Brain pericyte (primary cell): ENCODE data around the gene WSCD1.

Experiments used
- DNase-seq: peaks from one replicate; pipeline ENCODE4 v3.0.0-alpha.2; 2012; ENCODE audit warnings: low read depth, low spot score

Gene WSCD1

DNA sequence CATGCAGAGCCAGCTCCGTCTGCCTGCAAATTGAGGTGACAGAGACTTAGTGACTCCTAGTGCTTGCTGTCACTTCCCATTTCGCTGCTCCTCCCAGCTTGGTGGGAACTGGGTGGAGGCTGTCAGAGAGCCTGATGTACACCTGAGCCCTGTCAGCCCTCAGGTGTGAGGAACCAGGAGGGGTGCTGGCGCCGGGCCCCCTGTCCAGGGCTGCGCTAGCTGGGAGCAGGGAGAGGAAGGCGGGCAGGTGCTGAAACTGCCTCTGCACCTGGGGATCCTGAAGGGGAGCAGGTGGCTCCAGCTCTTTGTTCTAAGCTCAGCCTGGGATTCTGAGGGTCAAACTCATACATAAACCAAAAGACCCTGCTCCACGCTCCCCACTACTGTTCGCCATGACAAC lies 10.8 kb upstream of the WSCD1 start:
- no peak for DNase-seq

DNA sequence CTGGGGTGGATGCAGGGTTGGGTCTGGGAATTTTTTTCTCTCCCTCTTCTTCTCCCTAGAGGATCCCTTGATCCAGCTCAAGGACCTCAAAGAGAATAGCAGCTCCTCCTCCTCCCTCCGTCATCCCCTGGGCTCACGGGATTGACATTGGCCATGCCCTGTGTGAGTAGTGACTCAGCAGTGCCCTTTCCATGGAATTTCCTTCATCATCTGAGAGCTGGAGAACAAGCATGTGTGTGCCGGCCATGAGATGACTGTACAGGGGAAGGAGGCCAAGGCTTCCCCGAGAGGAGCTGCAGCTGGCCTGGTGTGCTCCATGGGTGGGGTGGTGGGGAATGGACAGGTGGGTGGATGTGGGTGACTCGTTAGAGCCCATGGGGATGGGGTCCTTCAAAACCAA lies 8.9 kb upstream of the WSCD1 start:
- no peak for DNase-seq

DNA sequence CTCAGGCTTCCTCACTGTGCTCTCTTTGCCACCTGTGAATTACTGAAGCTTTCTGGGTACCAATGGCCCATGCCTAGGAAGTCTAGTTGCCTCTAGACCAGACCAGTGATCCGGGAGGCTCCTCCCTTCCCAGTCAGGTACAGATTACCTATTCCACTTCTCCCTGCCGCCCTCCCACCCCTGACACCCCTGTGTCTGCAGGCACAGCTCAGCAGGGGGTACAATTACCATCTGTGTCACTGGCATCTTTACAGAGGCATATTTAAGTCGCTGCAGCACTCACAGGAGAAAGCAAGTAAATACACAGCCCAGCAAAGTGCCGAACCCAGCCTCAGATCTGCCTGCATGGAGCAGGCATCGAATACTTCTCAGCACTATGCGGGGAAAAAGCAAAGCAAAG lies 5.3 kb upstream of the WSCD1 start:
- no peak for DNase-seq

DNA sequence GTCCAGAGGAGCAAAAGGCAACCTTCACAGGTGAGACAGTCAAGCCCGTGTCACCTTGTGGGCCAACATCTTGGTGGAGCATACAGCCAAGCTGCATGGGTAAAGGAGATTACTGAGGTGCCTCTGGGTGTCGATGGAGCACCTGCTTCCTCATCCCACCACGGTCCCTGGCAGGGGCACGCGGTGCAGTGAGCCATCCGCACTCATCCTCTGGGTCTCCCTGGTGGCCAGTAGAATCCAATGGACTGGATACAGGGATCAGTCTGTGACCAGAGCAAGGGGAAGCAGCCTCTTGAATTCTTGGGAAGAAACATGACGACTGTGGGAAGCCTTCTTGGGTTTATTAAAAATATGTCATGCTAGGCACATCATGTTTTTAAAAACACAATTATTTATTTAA lies 4.8 kb upstream of the WSCD1 start:
- DNase-seq: no peak

DNA sequence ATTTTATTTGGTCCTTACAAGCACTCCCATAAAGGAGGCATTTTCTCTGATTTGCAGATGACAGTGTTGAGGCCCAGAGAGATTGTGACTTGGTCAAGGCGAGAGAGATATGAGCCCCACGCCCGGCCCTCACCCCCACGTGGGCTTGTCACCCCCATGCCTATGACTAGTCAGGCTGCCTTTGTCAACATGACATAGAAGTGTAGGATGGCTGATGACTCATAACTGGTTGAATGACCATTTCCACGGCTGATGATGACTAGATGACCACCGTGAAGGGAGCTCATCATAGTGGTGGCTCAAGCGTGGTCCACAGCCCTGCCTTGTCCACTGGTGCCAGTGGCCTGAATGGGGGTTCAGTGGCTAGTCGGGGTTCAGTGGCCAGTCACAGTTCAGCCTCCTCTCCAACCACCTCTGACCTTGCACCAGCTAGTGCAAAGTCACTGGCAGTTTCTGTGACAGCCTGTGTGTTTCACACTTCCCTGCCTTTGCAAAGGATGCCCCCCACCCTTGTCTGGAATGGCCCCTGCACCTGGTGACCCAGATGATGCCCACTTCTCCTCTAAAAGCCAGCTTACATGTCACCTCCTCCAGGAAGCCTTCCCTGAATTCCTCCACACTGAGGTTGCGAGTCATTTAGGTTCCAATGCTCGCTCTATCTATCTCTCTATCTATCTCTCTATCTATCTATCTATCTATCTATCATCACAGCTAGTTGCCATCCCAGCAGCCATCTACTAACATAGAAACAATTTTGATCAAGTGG lies 3.8 kb upstream of the WSCD1 start:
- no peak for DNase-seq

DNA sequence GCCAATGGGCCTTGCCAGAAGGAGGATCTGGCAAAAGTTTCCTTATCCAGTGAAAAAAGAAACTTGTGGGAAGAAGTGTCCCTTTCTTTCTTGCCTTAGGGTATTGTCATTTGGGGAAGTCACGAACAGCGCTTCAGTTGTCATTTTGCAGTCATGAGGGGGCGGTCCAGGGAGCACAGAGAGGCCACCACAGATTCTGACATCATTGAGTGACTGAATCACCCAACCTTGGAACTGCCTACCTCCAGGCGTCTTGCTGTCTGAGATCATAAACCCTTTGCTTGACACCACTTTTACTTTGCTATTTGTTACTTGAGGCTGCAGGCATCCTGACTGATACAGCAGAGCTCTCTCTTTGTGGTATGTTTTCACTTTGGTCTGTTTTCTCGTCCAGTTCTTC lies 3.1 kb upstream of the WSCD1 start:
- DNase-seq: no peak

DNA sequence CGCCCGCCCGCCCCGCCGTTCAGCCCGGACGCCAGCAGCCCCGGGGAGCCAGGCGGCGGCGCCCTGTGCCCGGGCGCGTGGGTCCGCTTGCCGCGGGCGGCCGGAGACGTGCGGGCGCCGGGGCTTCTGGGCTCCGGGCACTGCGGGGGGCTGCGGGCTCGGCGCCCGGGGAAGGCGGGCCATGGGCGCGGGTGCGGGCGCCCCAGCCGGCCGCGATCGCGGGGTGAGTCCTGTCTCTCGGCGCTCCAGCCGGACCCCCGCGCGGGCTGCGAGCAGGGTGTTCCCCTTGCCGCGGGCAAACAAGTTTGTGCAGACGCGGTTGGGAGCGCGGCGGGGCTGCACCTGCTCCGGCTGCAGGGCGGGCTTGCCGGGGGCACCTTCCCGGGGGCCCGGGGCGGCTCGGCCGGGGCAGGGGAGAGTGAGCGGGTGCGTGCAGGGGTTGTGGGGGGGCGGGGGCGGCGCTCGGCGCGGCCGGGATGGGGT lies 292 bp downstream of the WSCD1 start:
- DNase-seq: no peak

DNA sequence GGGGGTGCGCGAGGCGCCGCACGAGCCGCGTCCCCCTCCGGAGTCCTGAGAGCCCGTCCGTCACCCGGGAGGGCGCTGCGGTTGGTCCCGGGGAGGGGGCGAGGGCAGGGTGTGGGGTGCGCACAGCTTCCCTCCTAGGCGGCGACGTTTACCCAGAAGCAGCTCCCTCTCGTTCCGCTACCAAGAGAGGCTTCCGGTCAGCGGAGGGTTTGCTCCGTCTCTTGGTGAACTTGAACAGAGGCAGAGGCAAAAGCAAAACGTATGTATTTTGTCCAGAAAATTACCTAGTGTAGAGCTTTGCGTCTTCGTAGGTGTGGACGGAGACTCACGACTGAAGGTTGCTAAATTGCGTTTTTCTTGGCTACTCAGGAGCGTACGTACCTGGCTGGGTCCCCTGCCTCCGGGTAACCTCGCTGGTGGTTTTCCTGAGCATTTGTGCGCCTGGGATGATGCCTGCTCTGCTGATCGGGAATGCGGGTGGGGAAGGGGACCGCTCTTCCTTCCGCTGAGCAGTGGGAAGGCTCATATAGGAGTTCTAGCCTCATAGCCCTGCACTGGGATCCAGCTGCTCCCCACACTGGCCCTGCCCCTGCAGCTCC lies 833 bp downstream of the WSCD1 start:
- DNase-seq: no peak

DNA sequence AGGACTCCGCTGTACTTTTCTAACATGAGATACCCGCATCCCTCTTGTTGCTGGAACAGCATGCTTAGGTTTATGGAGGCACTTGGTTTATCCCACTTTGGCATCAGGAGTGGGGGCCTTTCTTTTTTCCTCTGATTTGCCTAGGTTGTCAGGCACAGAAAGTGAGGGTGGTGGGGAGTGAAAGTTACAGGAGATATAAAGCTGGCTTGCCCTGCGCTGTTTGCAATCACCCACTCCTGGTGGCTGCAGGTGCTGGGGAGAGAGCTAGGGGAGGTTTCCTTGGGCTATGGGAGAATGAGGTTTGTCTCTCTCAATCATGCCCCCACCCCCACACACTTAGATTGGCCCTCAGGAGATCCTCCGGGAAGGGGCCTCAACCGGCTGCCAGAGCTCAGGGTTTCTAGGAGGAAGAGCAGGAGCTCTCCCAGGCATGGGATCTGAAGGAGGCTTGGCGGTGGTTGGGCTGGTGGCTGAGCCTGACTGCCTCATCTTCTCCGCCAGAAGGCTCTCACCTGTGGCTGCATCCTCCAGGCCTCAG lies 1.4 kb downstream of the WSCD1 start:
- no peak for DNase-seq

DNA sequence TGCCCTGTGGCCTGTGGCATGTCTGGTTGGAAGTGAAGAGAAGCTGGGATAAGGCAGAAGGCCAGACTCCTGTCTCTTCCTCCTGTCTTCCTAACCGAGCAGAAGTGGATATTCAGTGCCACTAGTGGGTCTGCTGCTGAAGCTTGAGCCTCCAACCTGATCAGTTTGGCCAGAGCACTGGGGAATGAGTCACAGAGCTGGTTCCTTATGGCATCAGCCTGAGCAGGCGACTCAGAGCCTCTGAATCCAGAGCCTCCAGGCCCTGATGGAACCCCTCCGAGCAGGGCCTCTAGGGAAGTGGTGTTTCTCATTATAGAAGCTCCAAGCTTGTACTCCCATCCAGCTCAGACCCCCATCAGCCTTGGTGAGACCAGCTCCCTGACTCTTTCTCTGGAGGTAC lies 2.0 kb downstream of the WSCD1 start:
- no peak for DNase-seq

DNA sequence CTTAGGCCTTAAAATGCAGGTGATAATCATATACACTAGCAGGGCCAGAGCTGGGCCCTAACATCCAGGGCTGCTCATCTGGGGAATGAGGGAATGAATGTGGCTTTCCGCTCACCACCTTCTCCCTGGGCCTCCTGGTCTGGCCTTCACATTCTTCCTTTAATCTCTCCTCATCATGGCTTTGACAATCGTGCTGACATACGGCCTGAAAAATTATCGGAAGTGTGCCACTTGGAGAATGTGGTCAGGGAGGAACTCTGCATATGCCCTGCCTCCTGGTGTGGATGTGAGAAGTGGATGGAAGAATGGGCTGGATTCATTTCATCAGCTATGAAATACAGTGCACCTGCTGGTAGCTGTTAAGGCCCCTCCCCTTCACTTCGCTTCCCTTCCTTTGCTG lies 2.4 kb downstream of the WSCD1 start:
- no peak for DNase-seq

DNA sequence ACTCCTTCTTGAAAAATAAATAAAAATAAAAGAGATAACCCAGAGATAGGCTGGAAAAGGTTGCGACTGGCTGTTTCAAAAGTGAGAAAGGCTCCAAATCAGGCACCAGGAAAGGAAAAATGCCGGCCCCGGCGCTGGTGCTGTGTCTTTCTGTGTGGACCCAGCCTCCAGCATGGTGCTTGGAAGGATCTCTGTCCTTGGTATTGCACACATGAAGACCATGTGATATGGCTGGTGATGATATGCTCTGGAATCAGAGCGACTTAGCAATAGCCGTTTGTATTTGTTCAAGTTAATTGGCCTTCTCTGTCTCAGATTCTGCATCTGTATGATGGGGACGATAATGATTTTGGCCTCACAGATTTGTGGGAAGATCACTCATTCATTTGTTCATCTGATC lies 3.4 kb downstream of the WSCD1 start:
- no peak for DNase-seq

DNA sequence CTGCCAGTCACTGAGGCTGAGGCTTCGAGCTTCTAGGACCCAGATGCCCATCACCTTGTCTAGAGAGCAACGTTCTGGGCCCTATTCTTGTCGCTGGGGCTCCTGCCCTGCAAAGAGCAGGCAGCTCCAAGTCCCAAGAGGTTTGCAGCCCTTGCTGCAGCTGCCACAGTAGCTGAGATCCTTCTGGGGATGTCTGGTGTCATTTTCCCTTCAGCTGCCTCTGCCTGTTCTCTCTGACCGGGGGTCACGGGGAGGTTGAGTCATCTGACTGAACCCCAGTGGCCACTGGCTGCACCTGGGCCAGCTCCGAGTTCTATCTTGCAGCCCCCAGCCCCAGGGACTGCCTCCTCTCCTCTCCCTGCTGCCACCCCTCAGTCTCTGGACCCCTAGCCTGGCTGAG lies 4.9 kb downstream of the WSCD1 start:
- no peak for DNase-seq

DNA sequence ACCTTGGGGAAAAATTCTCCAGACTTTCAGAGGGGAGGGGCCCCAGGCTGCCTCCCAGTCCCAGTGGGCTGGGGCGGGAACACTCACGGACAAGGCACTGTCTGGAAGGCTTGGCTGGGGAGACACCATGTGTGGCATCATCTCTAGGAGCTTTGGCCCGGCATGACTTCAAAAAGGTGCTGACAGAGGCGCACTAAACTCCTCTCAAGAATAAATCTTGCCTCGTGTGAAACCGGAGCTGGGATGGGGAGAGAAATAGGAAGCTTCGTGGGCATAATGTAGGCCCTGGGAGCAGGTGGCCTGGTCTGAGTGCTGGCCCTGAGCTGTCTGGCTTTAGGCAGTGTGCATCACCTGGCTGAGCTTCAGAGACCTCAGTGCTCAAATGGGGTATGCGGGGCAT lies 5.7 kb downstream of the WSCD1 start:
- no peak for DNase-seq

DNA sequence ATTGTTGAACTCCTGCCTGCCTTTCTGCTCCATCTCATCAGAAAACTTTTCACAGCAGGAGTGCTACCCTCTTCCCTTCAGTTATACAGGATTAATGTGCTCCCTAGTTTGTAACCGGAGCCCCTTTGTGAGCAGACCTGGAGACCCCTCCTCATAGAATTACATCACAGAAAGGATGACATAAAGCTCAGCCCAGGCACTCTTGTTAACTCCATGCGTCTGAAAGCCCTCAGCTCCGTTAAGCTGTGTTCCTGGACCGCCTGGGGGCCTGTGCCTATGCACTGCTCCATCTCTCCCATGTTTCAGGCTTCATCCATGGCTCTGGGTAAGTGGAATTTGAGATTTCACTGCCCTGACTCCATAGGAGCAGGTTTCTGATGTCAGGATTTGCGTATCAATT lies 7.6 kb downstream of the WSCD1 start:
- DNase-seq: no peak

DNA sequence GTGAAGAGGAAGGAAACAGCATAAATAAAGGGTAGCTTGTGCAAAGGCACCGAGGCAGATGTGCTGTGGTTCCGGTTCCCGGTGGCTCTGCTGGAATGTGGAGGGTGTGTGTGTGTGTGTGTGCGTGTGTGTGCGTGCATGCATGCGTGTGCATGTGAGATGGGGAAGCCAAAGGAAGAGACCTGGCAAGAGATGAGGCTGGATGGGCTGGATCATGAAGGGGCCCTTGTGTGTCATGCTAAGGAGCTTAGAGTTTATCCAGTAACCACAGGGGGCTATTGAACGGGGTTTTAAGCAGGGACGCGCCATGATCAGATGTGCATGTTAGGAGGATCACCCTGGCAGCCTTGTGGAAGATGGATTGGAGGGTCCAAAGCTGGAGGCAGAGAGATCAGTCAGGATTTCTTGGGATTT lies 8.3 kb downstream of the WSCD1 start:
- no peak for DNase-seq

DNA sequence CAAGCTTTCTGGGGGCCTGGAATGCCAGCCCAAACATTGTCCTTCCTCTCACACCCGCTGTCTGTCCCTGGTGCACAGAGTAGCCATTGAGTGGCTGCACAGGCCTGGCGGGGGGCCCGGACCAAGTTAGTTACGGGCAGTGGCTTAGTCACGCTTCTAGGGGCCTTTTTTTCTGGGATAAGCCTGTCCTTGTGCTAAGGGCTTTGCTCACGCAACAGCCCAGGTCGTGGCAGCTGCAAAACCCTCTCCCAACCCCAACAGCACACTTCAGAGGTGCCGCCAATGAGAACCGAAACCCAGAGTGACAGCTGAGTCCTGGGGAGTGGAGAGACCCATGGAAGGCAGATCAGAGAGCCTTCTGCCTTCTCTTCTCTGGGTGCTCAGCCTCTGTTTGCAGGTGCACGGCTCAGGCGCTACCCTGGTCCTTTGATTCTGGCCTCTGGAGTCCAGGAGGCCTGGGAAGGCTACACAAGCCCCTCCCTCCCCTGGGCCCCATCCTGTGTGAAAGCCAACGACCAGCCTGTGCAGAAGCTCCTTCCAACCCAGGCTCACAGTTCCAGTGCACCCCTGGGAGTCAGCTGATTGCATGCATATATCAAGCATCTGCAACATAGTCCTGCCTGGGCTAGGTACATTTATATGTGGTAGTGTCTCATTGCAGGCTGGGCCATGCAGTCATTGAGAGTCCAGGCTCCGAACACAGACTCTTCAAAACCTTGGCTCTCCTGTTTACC lies 9.1 kb downstream of the WSCD1 start:
- DNase-seq: no peak

DNA sequence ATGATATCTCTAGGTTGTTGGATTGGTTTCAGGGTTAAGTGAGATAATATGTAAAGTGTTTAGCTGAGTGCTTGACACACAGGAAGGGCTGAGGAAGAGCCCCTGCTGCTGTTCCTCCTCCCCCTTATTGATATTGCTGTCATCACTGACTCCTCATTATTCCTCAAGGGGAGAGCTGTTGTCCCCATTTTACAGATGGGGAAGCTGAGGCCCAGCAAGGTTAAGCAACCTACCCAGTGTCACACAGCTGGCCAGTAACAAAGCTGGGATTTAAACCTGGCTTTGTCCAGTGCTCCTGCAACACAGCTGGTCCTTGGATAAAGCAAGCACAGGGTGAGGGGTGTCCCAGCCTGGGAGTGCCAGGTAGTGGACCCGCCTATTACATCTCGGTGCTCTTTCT lies 9.8 kb downstream of the WSCD1 start:
- DNase-seq: no peak

DNA sequence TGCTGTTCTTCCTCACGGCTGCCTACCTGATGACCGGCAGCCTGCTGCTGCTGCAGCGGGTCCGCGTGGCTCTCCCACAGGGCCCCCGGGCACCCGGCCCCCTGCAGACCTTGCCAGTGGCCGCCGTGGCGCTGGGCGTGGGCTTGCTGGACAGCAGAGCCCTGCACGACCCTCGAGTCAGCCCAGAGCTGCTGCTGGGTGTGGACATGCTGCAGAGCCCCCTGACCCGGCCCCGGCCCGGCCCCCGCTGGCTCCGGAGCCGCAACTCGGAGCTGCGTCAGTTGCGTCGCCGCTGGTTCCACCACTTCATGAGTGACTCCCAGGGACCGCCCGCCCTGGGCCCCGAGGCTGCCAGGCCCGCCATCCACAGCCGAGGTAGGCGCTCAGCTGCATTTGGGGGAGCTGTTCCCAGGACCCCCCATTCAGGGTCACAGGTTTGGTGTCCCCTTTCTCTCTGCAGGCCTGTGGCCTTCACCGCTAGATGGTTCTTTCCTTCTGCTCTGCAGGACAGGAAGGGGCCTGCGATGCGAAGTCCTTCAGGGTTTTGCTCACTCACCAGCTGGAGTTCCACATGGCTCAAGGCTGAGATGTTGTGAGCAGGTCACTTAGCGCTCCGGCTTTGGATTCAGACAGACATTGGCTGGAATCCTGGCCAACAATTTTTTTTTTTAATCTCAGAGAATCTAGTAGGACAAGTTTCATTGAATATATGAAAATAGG lies 10.7 kb downstream of the WSCD1 start:
- no peak for DNase-seq

DNA sequence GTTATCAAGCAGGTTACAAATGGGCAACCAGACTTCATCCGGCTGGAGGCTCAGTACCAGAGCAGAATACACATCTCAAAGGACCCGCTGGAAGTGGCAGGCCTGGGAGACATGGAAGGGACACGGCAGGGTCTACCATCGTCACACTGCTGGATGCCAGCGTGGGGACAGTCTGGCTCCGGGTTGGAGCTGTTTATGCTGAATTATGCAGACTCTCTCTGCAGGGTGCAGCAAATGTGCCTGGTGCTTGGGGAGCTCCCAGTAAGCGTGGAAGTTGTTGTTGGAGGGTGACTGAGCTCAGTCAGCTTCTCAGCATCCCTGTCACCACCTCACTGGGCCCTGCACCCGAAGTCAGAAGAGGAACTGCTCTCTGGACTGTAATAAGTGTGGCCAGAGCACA lies 12.2 kb downstream of the WSCD1 start:
- no peak for DNase-seq

DNA sequence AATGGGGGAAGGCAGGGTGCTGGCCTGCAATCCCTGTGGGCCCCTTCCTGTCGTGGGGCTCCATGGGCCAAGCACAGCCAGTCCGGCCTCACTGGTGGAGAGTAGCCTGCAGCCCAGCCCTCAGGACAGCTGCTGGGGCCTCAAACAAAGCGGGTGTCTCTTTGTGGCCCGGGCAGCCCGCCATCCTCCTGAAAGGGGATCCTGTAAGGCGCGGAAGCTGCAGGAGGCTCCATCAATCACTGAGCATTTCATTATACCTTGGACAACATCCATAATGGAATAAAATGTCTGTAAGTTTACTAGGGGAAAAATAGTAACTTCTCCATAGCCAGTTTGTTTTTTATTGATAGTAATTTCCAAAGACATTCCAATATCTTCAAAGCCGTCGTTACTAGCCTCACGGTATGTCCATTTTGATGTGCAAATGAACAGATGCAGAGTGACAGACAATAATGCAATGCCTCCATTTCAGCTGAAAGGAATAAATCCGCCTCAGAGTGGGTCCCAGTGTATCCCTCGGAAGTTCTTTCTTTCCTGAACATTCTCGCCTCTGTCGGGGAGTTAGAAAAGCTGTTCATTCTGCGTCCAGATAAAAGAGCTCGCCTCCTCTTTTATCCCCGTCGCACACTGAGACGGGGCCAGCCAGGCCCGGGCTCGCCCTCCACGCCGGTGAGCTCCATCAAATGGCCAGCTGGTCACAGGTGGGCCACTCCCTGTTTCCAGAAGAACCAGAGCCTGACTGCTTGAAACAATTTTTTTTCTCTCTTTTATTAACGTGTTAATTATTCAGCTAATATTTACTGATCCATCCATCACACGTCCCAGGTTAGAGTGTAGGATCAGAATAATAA lies 14.4 kb downstream of the WSCD1 start:
- DNase-seq: no peak
